Measurements from ENCODE around the gene GNMT.

Gene GNMT

GRCh38 chr6:42916288-42916687 is 44.3 kb upstream of the GNMT start:
- Histone ChIP-seq H3K9me3 (ENCODE audit: insufficient read depth, low read length) (no peaks in the 10 kb centered on the region), H3K9ac (ENCODE audit: low read length) (no peak overlapping the region), H3K27ac (ENCODE audit: low read length) (no peak overlapping the region), H3K36me3 (replicated peaks; ENCODE audit: low read depth, low read length) (no peaks in the 10 kb centered on the region), H4K20me1 (ENCODE audit: insufficient read depth, low read length) (no peaks in the 10 kb centered on the region), H3K4me3 (ENCODE audit: low read length) (no peak overlapping the region), H3K4me2 (ENCODE audit: low read length) (no peak overlapping the region), H2AFZ (ENCODE audit: low read depth, low read length) (peak overlapping the region; percentile 87; the same call in 1 of the 2 replicates), H3K4me1 (ENCODE audit: low read length) (peaks cover 8% of the 10 kb centered on the region; the same call in 1 of the 2 replicates), H3K27me3 (ENCODE audit: low read depth, low read length) (no peaks in the 10 kb centered on the region), H3K79me2 (ENCODE audit: low read length) (no peaks in the 10 kb centered on the region)
- TF ChIP-seq EZH2phosphoT487 (IDR thresholded peaks at IDR 0.05; ENCODE audit: low read depth) = no peak
- TF ChIP-seq CTCF (IDR thresholded peaks at IDR 0.05; ENCODE audit: low read depth, low read length) = no peak

GRCh38 chr6:42921801-42922200 is 38.8 kb upstream of the GNMT start:
- Histone ChIP-seq H3K9ac (ENCODE audit: low read length) (no peak overlapping the region), H2AFZ (ENCODE audit: low read depth, low read length) (no peak overlapping the region), H4K20me1 (ENCODE audit: insufficient read depth, low read length) (no peaks in the 10 kb centered on the region), H3K4me1 (ENCODE audit: low read length) (no peaks in the 10 kb centered on the region), H3K4me2 (ENCODE audit: low read length) (no peak overlapping the region), H3K36me3 (replicated peaks; ENCODE audit: low read depth, low read length) (no peaks in the 10 kb centered on the region), H3K79me2 (ENCODE audit: low read length) (no peaks in the 10 kb centered on the region), H3K27me3 (ENCODE audit: low read depth, low read length) (no peaks in the 10 kb centered on the region), H3K27ac (ENCODE audit: low read length) (no peak overlapping the region), H3K9me3 (ENCODE audit: insufficient read depth, low read length) (no peaks in the 10 kb centered on the region), H3K4me3 (ENCODE audit: low read length) (no peak overlapping the region)
- TF ChIP-seq EZH2phosphoT487 (IDR thresholded peaks at IDR 0.05; ENCODE audit: low read depth) (no peak), CTCF (IDR thresholded peaks at IDR 0.05; ENCODE audit: low read depth, low read length) (no peak)

- Histone ChIP-seq H3K4me2 (ENCODE audit: low read length) (no peak overlapping the region), H4K20me1 (ENCODE audit: insufficient read depth, low read length) (no peaks in the 10 kb centered on the region), H3K79me2 (ENCODE audit: low read length) (no peaks in the 10 kb centered on the region), H3K4me3 (ENCODE audit: low read length) (no peak overlapping the region), H3K36me3 (replicated peaks; ENCODE audit: low read depth, low read length) (no peaks in the 10 kb centered on the region), H3K27ac (ENCODE audit: low read length) (no peak overlapping the region), H3K9me3 (ENCODE audit: insufficient read depth, low read length) (no peaks in the 10 kb centered on the region), H2AFZ (ENCODE audit: low read depth, low read length) (no peak overlapping the region), H3K9ac (ENCODE audit: low read length) (no peak overlapping the region), H3K4me1 (ENCODE audit: low read length) (no peaks in the 10 kb centered on the region), H3K27me3 (ENCODE audit: low read depth, low read length) (no peaks in the 10 kb centered on the region)
- TF ChIP-seq EZH2phosphoT487 (IDR thresholded peaks at IDR 0.05; ENCODE audit: low read depth) (no peak), CTCF (IDR thresholded peaks at IDR 0.05; ENCODE audit: low read depth, low read length) (no peak)
Measured at GRCh38 chr6:42923666-42924065, 36.9 kb upstream of the GNMT start.

GRCh38 chr6:42925248-42925857 is 35.2 kb upstream of the GNMT start:
- Histone ChIP-seq H3K4me3 (ENCODE audit: low read length) (no peak overlapping the region), H3K9ac (ENCODE audit: low read length) (no peak overlapping the region), H2AFZ (ENCODE audit: low read depth, low read length) (no peak overlapping the region), H3K27ac (ENCODE audit: low read length) (no peak overlapping the region), H4K20me1 (ENCODE audit: insufficient read depth, low read length) (peaks cover 2% of the 10 kb centered on the region; the same call in 1 of the 2 replicates), H3K27me3 (ENCODE audit: low read depth, low read length) (no peaks in the 10 kb centered on the region), H3K36me3 (replicated peaks; ENCODE audit: low read depth, low read length) (peaks cover under 1% of the 10 kb centered on the region), H3K4me1 (ENCODE audit: low read length) (peaks cover 2% of the 10 kb centered on the region; the same call in 1 of the 2 replicates), H3K9me3 (ENCODE audit: insufficient read depth, low read length) (no peaks in the 10 kb centered on the region), H3K79me2 (ENCODE audit: low read length) (peaks cover 3% of the 10 kb centered on the region), H3K4me2 (ENCODE audit: low read length) (no peak overlapping the region)
- TF ChIP-seq EZH2phosphoT487 (IDR thresholded peaks at IDR 0.05; ENCODE audit: low read depth) = no peak
